ENCODE results near the gene REXO5.
"Not testable (repeated sequence)": the region's sequence is repeated elsewhere in the genome, so short reads cannot be mapped to it uniquely, and the experiment has no call there.

The REXO5 gene

GRCh38 chr16:20801278-20801677, 5.0 kb upstream of the REXO5 start:
- DNase-seq = no peak

GRCh38 chr16:20803192-20803560, 3.2 kb upstream of the REXO5 start:
- DNase-seq = no peak

GRCh38 chr16:20803561-20804214, 2.6 kb upstream of the REXO5 start:
- no peak for DNase-seq

DNA sequence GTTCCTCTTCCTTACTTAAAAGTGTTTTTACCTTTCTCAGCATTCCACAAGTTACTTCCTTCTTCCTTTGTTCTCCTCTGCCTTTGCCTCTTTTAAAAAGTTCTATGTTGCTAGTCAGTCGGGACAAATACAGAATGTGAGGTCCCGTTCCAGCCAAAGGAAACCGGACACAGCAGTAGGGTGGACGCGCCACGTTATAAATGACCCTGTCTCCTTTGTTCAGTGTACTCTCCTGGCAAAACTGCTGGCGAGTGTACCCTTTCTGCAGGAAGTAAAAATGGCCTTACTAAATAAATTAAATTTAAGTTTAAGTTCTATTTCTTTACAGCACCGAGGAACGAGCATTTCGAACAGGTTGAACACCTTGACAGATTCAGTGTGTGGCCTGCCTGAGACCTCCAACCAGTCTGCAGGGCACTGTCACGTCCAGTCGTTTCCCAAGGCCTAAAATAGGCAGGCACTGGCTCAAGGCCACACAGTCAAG, 601 bp upstream of the REXO5 start:
- not testable (repeated sequence) for DNase-seq

GRCh38 chr16:20807862-20808261, 1.5 kb downstream of the REXO5 start:
- no peak for DNase-seq

GRCh38 chr16:20811889-20812439, 5.6 kb downstream of the REXO5 start:
- DNase-seq = no peak

DNA sequence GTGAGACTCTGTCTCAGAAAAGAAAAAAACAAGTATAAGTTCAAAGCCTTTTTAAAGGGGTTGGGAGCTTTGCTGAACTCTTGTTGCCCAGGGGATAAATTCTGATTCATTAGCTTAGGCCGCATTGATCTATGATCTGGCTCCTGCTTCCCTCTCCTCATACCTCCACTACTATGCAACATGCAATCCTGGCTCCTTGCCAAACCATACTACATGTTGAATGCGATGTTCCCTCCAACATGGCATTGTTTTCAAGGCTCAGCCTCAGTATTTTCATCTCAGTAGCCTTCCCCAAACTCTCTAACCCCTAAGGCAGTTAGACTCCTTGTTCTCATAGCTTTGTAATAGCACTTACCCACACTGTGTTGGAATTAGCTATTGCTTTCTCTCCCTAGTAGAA, 6.2 kb downstream of the REXO5 start:
- no peak for DNase-seq

GRCh38 chr16:20814784-20815183, 8.5 kb downstream of the REXO5 start:
- DNase-seq = no peak

- no peak for DNase-seq
Observed at GRCh38 chr16:20818929-20819585, 12.7 kb downstream of the REXO5 start.

DNA sequence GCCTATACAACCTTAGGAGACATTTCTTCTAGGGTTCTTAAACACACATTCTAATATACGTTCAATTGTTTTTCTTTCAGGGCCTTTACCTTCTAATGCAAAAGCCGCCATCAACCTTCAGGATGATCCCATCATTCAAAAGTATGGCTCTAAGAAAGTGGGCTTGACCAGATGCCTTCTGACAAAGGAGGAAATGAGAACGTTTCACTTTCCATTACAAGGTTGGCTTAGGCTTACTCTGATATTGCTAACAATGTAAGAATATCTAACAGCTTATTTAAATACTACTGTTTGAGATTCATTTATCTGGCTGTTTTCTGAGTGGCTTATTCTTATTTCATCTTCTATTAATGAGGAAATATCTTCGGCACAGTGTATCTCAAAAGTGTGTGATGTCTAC, 15.4 kb downstream of the REXO5 start:
- DNase-seq = no peak

DNA sequence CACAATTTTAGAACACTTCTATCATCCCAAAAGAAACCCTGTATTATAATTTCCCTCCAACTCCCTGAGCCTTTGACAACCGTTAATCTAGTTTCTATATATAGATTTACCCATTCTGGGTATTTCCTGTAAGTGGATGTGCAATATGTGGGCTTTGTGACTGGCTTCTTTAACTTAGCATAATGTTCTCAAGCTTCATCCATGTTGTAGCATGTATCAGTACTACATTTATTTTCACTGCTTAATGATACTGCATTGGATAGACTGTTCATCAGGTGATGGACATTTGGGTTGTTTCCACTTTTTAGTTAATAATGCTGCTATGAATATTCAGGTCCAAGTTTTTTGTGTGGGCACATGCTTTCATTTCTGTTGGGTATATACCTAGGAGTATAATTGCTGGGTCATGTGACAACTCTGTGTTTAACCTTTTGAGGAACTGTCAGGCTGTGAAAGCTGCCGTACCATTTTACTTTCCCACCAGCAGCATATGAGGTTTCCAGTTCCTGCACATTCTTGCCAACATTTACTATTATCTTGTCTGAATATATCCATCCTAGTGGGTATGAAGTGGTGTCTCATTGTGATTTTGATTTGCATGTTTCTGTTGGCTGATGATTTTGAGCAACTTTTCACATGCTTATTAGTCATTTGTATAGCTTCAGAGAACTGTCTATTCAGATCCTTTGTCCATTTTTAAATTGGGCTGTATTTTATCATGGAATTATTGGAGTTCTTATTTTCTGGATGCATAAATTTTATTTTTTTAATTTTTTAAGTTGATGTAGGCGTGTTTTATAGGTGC, 16.4 kb downstream of the REXO5 start:
- DNase-seq = no peak

GRCh38 chr16:20826039-20826566, 19.8 kb downstream of the REXO5 start:
- DNase-seq = no peak

GRCh38 chr16:20829536-20829935, 23.2 kb downstream of the REXO5 start:
- no peak for DNase-seq

- no peak for DNase-seq
Observed at GRCh38 chr16:20830372-20830771, 24.0 kb downstream of the REXO5 start.

DNA sequence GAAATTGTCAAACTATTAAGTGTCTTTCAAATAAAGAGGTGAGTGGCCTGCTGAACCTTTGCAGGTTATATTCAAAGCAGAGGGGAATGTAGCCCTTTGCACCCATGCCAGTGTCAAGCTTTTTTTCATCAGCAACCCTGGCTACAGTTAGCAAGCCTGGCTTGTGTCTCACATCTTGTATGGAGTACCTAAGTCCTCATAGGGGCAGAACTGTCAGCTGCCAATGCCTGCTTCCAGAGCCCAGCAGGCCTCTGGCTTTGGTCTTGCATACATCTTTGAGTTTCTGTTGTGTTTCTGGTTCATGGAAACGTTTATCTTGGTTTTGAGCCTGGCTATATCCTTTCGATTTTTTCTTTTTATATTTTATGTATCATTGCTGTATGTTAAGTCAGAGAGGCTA, 26.8 kb downstream of the REXO5 start:
- DNase-seq = no peak

DNA sequence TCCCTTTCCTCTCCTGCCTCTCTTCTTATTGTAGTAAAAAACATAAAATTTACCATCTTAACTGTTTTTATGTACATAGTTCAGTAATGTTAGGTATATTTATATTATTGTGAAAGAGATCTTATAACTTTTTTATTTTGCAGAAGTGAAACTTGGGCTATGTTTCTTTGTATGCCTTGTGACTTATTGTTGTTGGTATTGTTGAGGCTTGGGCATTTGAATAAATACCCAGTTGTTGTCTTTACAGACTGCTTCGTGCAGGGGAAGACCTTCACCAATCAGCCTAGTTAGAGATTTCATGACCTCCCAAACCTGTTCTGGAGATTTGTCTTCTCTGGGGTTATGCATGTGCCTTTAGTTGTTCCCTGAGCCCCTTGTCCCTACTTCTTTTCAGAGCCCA, 31.9 kb downstream of the REXO5 start:
- no peak for DNase-seq

GRCh38 chr16:20839504-20839903, 33.2 kb downstream of the REXO5 start:
- DNase-seq = no peak

DNA sequence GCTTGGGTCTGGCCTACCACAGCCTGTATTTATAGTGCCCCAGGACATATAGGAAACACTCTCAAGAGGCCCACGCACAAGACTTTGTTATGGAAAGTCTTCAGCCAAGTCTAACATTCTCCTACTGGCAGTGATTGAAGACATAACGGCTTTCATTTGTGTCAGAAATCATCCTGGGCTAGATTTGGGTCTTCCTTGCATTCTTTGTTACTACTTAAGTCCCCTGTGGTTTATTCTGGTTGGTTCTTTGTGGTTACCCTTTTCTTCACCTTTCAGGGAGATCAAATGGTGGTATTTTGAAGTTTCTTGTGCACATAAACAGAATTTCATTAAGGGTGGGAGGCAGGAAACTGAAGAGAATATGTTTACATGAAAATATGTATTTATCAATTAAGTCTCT, 37.7 kb downstream of the REXO5 start:
- DNase-seq = no peak

- DNase-seq = no peak
Observed at GRCh38 chr16:20844588-20844987, 38.3 kb downstream of the REXO5 start.

DNA sequence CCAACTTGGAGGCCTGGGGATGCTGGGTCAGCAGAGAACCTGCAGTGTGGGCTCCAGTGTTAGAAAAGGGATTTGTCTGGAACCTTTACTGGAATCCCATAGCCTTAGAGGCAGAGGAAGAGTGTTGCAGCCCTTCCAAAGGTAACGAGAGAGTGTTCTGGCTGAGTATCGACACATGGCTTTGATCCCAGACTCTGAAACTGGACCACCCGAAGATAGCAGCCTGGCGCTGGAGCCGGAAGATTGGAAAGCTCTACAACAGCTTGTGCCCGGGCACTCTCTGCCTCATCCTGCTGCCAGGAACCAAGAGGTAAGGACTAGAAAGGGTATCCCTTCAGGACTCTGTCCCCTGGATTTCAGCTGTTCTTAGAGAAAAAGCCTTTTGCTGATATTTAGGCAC, 39.7 kb downstream of the REXO5 start:
- DNase-seq = no peak

- DNase-seq = no peak
Observed at GRCh38 chr16:20846551-20846950, 40.2 kb downstream of the REXO5 start.

- no peak for DNase-seq
Observed at GRCh38 chr16:20847550-20847949, 41.2 kb downstream of the REXO5 start.

All from activated T-cell treated with anti-CD3 and anti-CD28 coated beads, Interleukin-2, amount 50 U/mL, for 48 hours (primary cell).